Posterior vena cava (tissue), 2 donors: ENCODE data around the gene EVC. TPM values are rescaled to one million over a fixed set of nuclear protein-coding genes. Genes with fewer than 3 reads are reported as not detected.
"Not testable (repeated sequence)": the region's sequence is repeated elsewhere in the genome, so short reads cannot be mapped to it uniquely, and the experiment has no call there.

Source experiments
- DNase-seq: peaks from one replicate; pipeline ENCODE4 v3.0.0-alpha.2; 2020; ENCODE audit warnings: low spot score
- intact Hi-C, 2 donors: fragments of 100-400 bp; cut with DNase I; formaldehyde crosslinking; loops; one replicate each; pipeline versions ENCODE4 v1.14.1 to v1.14.2; 2022 to 2023
- total RNA-seq, 2 donors: library from RNA; stranded (reverse); fragmentation: NEBNext Ultra II Directional; extraction: Animal tissue kit (Norgen Biotek cat#: 25700); gene quantifications; one replicate each; pipeline ENCODE4 v1.2.1, GENCODE V29; 2021
- donor health status: DM: yes; HTN: yes; CAD: no.
- donor health status: DM: yes; HTN: yes; CAD: no.

The EVC gene
- total RNA-seq, 2 donors from 2014 or later, result 25.6 to 31.7 TPM

DNA sequence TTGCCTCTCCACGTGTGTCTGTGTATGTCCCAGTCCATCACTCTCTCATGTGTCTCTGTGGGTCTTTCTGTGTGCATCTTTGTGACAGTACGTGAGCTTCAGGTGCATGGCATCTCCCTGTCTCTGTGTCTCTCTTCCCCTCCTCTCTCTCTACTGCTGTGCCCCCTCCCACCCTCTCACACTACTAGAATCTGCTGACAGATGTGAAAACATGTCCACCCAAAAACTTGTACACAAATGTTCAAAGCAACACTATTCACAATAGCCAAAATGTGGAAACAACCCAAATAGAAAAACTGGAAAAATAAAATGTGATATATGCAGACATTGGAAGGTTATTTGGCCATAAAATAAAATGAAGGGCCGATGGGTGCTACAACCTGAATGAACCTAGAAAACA, 10.0 kb downstream of the EVC start:
- intact Hi-C loops, result no loop called here
- no peak for DNase-seq

DNA sequence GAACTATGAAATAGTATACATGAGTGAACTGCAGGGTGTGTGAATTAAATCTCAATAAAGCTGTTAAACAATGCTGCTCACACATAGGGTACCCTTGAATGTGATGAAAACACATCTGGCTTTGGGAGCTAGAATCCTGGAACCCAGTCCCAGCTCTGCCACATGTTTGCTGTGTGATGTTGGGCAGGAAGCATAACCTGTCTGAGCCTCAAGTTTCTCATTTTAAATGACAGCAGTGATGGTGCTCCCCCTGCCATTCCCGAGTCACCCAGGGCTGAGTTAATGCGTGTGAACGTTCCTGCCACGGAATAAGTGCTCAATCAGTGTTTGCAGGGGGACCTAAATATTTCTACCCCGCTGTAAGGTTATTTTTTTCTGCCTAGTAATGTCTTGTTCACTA, 10.9 kb downstream of the EVC start:
- no peak for DNase-seq
- intact Hi-C loops, result no loop called here

DNA sequence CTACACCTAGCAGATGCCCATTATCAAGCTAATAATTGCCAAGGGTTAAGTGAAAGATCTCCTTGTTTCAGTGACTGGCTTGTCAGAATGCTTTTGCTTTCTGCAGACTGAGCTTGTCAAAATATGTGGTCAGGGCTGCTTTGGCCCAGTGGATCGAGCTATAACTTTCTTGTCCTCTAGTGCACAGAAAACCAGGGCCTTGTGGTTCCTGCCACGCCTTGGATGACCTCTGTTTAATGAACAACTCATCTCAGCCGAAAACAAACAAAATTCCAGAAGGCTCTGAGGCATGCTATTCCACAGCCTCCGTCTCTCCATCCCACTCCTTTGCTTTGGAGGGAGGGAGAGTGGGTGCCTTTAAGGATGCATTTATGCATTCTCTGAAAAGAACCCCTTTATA, 11.3 kb downstream of the EVC start:
- intact Hi-C loops, result no loop called here
- no peak for DNase-seq

DNA sequence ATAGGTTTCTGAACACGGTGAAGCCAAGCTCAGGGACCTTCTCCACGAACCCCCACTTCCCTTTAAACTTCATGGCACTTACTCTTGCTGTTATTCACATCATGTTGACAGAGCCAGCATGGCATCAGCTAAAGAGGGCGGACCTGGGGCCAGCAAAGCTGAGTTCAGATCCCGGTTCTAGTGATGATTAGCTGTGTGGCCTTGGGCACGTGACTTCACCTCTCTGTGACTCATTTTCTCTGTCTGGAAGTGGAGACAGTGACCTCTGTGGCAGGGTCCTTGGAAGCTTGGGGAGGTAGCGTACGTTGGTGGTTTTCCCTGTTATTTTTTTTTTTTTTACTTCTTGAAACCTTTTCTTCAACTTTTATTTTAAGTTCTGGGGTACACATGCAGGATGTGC, 13.4 kb downstream of the EVC start:
- no peak for DNase-seq
- intact Hi-C loops, result no loop called here

DNA sequence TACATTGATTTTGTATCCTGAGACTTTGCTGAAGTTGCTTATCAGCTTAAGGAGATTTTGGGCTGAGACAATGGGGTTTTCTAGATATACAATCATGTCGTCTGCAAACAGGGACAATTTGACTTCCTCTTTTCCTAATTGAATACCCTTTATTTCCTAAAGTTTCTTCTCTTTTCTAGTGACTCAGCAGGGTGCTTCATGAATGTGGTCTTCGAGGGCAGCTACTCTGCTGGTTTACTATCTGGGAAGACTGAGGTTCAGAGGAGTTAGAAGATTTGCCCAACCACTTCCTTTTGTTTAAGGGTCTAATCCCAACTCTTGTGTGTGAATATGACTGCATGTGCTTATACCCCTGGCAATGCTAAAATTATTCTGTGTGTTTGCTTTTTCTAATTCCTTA, 17.4 kb downstream of the EVC start:
- intact Hi-C loops, DNase-seq: not testable (repeated sequence)

DNA sequence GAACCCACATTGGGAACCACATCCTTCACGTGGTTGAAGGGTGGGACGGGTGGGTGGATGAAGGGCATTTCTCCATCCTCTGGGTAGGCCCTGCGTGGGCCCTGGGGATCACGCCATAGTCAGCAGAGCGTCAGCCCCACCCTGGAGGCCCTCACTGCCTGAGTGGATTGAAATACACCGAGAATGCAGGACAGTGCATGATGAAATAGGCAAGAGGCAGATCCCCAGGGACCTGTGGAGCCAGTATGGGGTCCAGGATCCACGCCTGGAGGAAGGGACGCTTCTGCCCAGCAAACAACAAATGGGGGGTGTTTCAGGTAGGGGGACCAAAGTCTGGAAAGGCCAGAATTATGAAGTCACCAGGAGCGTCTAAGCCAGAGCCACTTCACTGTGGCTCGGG, 19.4 kb downstream of the EVC start:
- intact Hi-C loops, result no loop called here
- no peak for DNase-seq

DNA sequence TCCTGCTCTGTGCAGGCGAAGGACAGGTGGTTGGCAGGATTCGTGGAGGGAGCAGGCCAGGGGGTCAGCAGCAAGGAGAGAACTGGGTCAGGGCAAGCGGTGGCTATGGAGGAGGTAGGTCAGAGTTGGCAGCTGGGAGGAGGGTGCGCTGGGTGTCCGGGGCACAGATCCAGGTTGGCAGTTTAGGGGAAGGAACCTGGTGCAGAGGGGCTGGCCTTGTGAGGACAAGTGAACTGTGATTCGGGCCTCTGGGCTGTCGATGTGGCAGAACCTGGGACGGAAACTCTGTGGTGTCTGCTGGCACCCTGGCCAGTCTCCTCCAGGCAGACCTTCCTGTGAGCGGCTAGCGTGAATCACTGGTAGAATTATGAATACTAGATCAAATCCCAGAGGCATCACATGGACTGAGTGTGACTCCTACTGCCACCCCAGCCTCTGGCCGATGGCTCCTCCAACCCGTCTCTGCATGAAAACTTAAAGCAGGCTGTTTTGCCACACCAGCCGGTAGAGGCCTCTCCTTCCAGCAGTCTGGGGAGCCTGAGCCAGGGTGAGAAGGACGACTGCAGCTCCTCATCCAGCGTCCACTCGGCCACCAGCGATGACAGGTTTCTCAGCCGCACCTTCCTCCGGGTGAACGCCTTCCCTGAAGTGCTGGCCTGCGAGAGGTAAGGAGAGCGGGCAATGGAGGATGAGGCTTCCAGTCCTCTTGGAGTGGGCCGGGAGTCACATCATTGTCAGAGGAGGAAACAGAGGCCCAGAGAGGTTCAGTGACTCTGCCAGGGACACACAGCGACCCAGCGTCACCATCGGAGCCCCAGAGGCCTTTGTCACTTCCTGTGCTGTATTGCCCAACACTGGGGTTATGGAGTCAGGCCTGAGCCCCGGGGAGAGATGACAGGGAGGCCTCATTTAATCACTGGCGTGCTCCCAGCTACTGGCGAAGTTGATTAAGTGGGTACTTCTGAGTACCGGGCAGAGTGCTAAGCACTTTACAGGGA, 20.3 kb downstream of the EVC start:
- intact Hi-C loops, result no loop called here
- no peak for DNase-seq

DNA sequence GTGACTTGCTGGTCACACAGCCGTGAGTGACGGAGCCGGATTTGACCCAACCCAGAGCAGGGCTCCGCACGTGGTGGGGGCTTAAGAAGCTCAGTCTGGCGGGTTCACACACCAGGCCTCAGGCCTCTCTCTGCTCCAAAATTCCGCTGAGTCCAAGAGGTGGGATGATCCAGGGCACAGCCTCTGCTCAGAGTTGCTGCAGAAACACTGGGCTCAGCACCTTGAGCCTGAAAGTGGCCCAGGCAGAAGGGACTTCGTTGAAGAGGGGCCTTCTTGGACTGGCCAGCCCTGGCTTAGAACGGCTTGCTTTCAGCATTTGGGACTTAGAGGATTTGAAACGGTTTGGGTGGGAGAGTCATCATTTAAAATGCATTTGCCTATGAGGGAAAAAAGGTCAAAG, 21.2 kb downstream of the EVC start:
- DNase-seq, result no peak
- intact Hi-C loops, result no loop called here

DNA sequence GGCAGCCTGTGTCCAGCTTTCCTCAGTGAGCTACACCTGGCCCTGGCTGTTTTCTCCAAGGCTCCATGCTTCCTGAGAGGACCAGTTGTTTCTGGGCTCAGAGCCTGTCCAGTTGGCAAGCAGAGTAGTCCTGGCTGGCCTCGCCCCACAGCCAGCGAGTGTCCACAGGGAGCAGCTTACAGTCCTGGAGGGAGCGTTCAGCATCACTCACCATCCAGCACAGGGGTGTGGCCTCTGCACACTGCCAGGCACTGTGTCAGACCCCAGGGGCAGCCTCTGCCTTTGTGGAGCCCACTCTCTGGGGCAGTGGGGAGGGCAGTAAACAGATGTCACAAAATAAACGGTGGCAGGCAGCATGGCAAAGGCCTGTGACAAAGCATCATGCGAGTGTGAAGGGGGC, 23.9 kb downstream of the EVC start:
- intact Hi-C loops, result no loop called here
- DNase-seq, result no peak

DNA sequence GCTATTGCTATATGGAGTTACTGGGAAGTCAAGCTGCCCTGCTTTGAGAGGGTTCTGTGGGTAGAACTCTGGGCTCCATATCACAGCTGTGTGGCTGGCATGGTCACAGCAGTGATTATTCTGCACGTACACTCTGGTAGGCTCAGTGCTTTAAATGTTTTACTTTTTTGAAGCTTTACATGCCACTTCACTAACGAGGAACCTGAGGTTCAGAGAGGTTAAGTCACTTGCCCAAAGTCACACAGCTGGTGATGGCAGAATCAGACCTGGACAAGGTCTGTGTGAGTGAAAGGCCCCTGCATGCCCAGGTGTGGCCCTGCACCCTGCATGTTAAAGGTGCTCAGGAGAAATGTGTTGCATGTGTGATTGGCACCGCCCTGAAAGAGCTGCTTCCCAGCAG, 24.5 kb downstream of the EVC start:
- intact Hi-C loops, result no loop called here
- DNase-seq, result no peak

DNA sequence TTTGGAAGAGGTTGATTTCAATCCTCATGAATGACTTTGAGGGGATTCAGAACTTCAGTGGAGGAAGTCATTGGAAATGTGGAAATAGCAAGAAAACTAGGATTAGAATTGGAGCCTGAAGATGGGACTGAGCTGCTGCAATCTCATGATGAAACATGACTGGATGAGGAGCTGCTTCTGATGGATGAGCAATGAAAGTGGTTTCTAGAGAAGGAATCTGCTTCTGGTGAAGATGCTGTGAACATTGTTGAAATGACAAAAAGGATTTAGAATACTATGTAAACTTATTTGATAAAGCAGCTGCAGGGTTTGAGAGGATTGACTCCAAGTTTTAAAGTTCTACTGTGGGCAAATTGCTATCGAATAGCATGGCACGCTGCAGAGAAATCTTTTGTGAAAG, 27.1 kb downstream of the EVC start:
- DNase-seq, result no peak
- intact Hi-C loops, result no loop called here

DNA sequence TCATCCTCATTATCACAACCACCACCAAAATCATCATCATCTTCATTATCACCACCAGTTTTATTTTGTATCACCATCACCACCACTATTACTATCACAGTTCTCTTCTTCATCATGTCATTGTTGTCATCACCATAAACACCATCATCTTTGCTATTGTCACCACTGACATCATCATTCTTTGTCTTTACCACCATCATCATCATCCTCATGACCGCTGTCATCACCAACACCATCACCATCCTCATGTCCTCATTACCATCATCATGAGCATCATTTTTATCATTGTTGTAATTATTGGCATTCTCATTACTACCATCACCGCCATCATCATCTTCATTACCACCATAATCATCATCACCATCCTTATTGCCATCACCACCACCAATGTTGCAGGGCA, 31.4 kb downstream of the EVC start:
- intact Hi-C loops, result no loop called here
- DNase-seq, result no peak

DNA sequence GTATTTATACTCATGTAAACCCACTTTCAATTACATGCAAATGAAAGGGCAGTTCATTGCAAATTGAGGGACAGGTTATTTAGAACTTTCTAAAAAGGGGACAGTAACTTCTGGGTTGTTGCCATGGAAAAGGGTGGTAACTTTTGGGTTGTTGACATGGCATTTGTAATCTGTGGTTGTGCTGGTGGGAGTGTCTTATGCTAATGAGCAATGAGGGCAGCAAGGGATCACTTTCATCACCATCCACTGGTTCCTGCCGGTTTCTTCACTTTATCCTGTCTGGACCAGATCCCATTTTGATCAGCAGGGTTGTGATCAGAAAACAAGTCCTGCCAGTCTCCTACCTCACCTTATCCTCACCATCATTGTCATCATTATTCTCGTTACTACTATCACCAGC, 32.0 kb downstream of the EVC start:
- no peak for DNase-seq
- intact Hi-C loops, result no loop called here

DNA sequence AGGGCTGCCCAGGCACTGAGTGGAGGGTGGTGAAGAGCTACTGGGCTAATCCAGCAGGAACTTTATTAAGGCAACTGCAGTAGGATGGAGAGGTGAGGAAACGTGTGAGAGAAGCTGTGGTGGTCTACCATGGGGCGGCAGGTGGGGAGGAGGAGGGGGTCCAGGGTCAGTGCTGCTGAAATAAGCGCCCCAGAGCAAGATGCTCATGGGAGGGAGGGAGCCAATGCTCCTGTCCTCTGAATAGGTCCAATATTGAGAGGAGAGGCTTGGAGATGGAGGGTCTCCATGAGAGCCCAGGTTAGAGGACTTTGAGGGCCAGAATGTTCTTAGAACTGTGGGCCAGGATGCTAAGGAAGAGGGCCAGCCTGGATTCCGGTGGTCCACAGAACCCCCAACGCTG, 35.2 kb downstream of the EVC start:
- DNase-seq, result no peak
- intact Hi-C loops, result loop anchor here in 1 of 2 donors (5.0 kb wide), 1 partner anchor 34 kb away; the partner anchor contains the start of gene EVC

DNA sequence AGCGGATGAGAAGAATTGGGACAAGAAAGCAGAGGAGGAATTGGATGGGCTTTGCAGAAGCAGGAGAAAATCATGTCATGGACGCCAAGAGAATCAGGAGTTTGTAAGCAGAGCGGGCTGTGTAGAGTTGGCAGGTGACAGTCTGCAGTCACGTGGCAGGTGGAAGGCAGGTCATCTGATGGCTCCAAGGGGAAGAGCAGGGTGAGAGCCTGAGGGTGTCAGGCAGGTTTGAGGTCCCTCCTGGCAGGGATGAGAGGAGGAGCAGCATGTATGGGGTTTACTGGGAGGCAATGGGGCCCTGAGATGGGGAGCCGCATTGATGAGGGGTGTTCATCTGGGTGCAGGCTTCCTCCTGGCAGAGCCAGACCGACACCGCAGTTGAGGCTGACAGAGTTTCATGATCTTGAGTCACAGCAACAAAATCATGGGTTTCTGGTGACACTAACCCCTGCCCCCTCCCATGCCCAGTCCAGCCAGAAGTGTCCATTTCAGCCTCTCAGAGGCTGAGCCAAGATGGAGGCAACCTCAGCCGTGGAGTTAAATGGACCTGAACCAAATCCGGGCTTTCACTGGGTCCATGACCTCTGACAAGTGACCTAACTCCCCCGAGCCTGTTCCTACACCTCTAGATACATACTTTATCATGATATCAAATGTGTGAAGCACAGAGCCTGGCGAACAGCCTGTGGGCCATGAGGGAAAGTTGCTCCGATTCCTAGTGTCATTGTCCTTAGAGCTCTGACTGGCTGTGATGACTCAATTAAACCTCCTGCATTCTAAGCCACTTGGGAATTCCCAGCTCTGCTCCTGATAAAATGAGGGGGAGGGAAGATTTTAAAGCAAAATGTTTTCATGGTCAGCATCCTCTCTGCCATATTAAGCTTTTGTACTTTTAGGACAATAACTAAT, 36.1 kb downstream of the EVC start:
- intact Hi-C loops, result loop anchor here in 1 of 2 donors (5.0 kb wide), 1 partner anchor 35 kb away; the partner anchor contains the start of gene EVC
- no peak for DNase-seq

DNA sequence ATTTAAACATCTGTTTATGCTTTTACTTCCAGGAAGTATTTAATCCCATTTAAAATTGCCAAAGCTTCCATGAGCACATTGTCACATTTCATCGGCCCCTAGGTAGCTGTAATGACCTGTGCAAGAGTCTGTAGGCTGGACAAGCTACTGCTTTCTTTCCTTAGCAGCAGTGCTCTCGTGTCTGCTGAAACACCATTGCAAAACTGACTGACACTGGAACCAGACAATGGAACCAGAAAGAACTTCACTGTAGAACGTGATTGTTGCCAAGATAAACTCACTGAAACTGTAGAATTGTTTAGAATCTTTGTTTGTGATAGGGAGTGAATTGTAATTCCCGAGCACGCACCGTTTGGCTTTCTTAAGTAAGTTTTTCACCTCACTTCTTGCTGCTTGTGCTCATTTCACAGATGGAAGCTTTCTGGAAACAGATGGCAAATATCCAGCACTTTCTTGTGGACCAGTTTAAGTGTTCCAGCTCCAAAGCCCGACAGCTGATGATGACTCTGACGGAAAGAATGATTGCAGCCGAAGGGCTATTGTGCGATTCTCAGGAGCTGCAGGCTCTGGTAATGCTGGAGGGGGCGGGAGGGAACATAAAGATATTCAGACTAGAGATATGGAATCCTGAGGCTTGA, 36.9 kb downstream of the EVC start:
- intact Hi-C loops, result loop anchor here in 1 of 2 donors (5.0 kb wide), 1 partner anchor 36 kb away; the partner anchor contains the start of gene EVC
- DNase-seq, result no peak

DNA sequence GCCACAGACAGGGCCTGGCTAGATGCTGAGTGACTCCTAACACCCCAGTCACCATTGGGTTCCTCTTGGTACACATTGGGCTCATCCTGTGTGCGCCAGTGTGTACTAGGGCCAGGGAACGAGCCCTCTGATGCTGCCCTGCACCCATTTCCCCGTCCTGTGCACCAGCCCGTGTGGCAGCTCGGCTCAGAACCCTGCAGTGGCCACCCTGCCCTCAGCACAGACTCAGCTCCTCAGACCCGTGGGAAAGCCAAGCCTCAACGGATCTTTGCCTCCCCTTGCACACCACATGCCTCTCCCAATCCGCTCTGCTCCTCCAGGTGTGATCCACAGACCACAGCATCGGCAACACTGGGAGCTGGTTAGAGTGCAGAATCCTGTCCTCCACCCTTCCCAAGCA, 38.6 kb downstream of the EVC start:
- intact Hi-C loops, result loop anchor here in 1 of 2 donors (5.0 kb wide), 1 partner anchor 37 kb away; the partner anchor contains the start of gene EVC
- DNase-seq, result peak; percentile 55

DNA sequence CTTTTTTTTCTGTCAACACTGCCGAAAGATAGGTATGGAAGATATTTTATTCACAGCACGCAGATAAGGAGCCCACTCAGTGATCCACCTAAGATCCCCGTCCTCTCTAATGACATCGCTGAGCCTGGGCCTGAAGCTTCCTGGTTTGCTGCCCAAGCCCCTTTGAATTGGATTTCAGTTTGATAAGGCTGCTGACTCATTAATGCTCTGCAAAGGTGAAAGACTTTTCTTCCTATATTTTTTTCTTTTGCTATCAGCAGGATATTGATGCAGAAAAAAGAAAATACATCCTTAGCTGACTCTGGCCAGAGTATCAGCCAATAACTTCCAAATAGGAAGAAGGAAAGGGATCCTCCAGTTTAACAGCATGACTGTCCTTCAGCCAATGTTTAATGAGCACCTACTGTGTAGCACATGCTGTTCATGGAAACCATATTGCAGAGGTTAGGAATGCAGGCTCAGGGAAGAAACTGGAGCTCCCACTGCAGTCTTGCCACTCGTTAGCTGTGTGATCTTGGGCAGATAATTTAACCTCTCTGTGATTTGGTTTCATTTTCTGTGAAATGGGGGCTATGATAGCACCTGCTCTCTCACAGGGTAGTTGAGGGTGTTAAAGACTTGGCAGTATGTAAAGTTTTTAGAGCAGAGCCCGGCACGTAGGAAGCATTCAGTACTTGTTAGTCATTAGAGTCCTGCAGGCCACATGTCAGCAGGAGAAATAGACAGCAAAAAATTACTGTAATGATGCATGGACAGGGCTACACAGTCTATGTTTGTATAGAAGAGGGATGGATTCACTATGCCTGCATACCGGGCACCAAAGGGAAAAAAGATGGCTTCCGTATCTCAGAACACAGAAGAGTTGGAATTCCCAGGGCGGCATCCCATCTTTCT, 39.3 kb downstream of the EVC start:
- intact Hi-C loops, result no loop called here
- DNase-seq, result peak; percentile 47
